Measurements from ENCODE around the gene SDCCAG8. TPM values are rescaled to one million over a fixed set of nuclear protein-coding genes. Genes with fewer than 3 reads are reported as not detected.

The SDCCAG8 gene
- total RNA-seq, 1 donor: 41.0 TPM

DNA sequence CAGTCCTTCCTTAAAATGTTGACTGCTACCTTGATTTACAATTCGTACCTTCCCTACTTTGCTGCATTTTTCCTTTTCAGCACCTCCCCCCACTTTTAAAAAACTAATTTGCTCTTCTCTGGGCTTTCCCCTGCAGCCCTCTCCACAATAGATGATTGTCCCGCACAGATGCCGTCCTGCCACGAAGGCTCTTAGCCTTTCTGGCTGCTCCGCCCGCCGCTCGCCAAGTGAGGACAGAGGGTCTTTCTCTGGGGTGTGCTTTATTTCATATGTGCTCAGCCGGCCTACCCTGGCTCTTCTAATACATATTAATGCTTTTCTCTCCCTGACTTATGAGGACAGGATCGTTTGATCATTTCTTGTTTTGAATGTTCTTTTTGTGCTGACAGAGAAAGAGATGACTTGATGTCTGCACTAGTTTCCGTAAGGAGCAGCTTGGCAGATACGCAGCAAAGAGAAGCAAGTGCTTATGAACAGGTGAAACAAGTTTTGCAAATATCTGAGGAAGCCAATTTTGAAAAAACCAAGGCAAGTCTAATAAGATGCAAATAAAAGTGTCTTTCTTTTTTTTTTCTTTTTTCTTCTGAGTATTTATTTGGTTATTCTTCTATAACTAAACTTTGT lies 60.6 kb downstream of the SDCCAG8 start:
- TF ChIP-seq, protein P1, sequence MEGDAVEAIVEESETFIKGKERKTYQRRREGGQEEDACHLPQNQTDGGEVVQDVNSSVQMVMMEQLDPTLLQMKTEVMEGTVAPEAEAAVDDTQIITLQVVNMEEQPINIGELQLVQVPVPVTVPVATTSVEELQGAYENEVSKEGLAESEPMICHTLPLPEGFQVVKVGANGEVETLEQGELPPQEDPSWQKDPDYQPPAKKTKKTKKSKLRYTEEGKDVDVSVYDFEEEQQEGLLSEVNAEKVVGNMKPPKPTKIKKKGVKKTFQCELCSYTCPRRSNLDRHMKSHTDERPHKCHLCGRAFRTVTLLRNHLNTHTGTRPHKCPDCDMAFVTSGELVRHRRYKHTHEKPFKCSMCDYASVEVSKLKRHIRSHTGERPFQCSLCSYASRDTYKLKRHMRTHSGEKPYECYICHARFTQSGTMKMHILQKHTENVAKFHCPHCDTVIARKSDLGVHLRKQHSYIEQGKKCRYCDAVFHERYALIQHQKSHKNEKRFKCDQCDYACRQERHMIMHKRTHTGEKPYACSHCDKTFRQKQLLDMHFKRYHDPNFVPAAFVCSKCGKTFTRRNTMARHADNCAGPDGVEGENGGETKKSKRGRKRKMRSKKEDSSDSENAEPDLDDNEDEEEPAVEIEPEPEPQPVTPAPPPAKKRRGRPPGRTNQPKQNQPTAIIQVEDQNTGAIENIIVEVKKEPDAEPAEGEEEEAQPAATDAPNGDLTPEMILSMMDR (IDR thresholded peaks at IDR 0.05; ENCODE audit: insufficient read depth, low read depth, low read length): no peak
- DNase-seq (ENCODE audit: low read depth): no peak

DNA sequence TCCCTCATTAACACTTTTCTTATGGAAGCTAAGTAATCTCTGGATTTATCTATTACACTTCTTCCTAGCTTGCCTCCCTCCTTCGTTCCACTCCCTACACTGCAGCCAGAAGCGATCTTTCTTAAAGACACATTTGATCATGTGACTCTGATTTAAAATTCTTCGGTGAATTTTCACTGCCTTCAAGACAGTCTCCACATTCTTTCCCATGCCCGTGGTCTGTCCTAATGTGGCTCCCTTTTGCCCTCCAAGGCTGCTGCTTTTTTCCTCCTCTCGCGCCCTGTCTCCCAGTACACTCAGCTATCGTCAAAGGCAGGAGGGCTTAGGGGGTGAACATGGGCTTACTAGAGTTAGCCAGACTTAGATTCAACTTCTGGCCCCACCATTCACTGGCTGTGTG lies 64.4 kb downstream of the SDCCAG8 start:
- no peak overlapping the region for H3K4me3 ChIP-seq (ENCODE audit: low read depth, low read length)
- TF ChIP-seq, protein P1 (IDR thresholded peaks at IDR 0.05; ENCODE audit: insufficient read depth, low read depth, low read length): no peak
- no peak for DNase-seq (ENCODE audit: low read depth)

More for the DNA sequence above, 60.6 kb downstream of the SDCCAG8 start:
- no peak overlapping the region for H3K4me3 ChIP-seq (ENCODE audit: low read depth, low read length)

DNA sequence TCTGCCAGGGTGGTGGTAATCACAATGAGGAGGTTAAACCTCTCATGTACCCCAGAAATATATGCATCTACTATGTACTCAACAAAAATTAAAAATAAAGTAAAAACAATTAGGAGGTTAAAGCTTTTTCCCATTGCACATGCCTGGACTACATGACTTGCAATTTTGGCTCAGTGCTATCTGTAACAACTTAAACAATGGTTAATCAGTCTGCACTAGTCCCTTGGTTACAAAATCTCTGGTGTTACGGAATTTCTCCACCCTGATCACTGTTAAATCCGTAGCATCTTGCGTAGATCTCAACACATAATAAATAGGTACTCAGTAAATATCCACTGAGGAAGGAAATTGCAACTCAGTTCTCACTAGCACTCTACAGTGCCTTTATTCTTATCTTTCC lies 66.5 kb downstream of the SDCCAG8 start:
- H3K4me3 ChIP-seq (ENCODE audit: low read depth, low read length): no peak overlapping the region
- TF ChIP-seq, protein P1 (IDR thresholded peaks at IDR 0.05; ENCODE audit: insufficient read depth, low read depth, low read length): no peak
- DNase-seq (ENCODE audit: low read depth): peak; percentile 24

DNA sequence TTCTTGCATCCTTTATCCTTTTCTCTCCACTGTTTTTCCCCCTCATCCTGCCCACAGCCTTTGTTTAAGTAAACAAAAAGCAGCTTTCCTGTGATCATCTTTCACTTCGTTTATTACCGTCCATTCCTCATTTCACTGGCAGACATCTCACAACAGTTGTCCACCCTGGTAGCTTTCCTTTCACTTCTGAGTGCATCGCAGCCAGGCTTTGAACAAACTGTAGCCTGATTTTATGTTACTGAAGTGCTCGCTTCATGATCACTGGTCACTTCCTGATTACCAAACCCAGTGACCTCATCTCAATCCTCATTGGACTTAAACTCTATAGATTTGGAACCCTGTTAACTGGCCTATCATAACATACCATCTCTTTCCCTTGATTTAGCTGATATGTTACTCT lies 67.7 kb downstream of the SDCCAG8 start:
- H3K4me3 ChIP-seq (ENCODE audit: low read depth, low read length): no peak overlapping the region
- DNase-seq (ENCODE audit: low read depth): peak; percentile 36
- TF ChIP-seq, protein P1 (IDR thresholded peaks at IDR 0.05; ENCODE audit: insufficient read depth, low read depth, low read length): no peak

DNA sequence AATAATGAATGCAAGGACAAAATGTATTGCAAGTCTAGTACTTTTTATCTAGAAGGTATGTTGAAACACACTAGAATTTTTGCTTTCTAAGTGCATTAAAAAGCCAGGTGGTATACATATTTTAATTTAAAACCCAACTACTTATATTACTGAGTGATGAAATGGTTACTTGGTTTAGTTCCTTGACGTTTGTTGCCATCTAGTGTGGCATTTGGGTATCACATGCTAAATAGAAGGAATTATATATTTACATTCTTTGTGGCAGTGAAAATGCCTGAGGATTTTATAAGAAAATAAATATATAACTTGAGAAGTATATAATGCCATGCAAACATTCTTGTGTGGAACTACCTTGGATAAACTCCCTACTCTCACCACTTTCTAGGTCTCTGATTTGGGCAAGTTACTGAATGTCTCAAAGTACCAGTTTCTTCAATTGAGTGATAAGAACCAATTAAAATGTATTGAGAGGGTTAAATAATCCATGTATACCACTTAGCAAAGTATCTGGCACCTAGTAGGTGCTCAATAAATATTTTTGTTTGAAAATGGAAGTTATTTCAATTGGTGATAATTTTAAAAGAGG lies 69.6 kb downstream of the SDCCAG8 start:
- peak; percentile 83 for DNase-seq (ENCODE audit: low read depth)
- no peak overlapping the region for H3K4me3 ChIP-seq (ENCODE audit: low read depth, low read length)
- TF ChIP-seq, protein P1 (IDR thresholded peaks at IDR 0.05; ENCODE audit: insufficient read depth, low read depth, low read length): peak; percentile 73

DNA sequence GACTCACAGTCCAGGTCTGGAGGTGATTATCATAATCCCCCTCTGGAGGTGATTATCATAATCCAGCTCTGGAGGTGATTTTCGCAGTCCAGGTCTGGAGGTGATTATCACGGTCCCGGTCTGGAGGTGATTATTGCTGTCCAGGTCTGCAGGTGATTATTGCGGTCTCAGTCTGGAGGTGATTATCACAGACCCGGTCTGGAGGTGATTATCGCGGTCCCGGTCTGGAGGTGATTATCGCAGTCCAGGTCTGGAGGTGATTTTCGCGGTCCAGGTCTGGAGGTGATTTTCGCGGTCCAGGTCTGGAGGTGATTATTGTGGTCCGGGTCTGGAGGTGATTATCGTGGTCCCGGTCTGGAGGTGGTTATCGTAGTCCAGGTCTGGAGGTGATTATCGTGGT lies 76.6 kb downstream of the SDCCAG8 start:
- no peak overlapping the region for H3K4me3 ChIP-seq (ENCODE audit: low read depth, low read length)
- TF ChIP-seq, protein P1 (IDR thresholded peaks at IDR 0.05; ENCODE audit: insufficient read depth, low read depth, low read length): no peak
- no peak for DNase-seq (ENCODE audit: low read depth)
